GM18861 (cell line): Measurements from ENCODE around the gene PLTP.
"Not testable (repeated sequence)": the region's sequence is repeated elsewhere in the genome, so short reads cannot be mapped to it uniquely, and the experiment has no call there.

ENCODE experiments used
- ATAC-seq: cut with Tn5 transposase; IDR thresholded peaks from one replicate; pipeline ENCODE4 v1.9.1; 2021; ENCODE audit not compliant: unreplicated experiment

Gene PLTP

DNA sequence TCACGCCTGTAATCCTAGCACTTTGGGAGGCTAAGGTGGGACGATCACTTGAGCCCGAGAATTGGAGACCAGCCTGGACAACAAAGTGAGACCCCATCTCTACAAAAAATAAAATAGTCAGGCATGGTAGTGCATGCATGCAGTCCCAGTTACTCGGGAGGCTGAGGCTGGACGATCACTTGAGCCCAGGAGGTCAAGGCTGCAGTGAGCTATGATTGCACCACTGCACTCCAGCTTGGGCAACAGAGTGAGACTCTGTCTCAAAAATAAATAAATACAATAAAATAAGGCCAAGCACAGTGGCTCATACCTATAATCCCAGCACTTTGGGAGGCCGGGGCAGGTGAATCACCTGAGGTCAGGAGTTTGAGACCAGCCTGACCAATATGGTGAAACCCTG, 10.6 kb downstream of the PLTP start:
- not testable (repeated sequence) for ATAC-seq

DNA sequence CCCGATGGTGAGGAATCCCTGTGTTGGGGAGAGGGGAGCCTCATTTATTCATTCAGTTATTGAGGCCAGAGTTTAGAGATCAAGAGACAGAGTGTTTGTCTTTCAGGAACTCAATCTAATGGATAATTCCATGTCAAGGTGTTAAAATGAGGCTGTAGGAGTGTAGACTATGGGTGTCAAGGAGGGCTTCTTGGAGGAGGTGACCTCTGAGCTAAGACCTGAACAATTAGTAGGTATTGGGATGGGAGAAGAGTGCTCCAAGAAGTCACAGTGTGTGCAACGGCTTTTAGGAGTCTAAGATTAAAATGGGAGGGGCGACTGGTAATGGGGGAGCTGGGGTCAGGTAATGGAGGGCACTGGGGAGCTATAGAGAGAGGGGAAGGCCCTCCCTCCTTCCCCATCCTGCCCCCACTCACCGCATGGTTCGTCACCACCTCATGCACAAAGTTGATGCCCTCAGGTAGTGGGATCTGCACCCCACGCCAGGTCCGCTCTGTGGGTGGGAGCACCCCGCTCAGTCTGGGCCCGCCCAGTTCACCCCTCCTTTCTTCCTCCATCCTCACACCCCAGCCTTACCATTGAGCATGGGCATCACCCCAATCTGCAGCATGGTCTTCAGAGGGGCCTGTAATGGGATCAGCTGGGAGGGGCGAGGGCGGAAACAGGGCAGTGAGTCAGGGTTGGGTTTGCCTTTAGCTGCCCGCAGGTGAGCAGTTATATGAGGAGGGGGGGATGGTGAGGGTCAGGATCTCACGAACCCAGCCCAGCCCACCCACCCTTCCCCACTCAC, 12.7 kb downstream of the PLTP start:
- no peak for ATAC-seq

DNA sequence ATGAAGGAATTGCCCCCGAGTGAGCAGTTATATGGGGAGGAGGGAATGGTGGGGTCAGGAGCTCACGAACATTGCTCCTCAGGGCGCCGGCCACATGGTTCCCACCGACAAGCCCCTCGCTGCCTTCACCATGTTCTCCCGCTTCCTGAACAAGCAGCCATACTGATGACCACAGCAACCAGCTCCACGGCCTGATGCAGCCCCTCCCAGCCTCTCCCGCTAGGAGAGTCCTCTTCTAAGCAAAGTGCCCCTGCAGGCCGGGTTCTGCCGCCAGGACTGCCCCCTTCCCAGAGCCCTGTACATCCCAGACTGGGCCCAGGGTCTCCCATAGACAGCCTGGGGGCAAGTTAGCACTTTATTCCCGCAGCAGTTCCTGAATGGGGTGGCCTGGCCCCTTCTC, 13.7 kb downstream of the PLTP start:
- ATAC-seq = no peak

DNA sequence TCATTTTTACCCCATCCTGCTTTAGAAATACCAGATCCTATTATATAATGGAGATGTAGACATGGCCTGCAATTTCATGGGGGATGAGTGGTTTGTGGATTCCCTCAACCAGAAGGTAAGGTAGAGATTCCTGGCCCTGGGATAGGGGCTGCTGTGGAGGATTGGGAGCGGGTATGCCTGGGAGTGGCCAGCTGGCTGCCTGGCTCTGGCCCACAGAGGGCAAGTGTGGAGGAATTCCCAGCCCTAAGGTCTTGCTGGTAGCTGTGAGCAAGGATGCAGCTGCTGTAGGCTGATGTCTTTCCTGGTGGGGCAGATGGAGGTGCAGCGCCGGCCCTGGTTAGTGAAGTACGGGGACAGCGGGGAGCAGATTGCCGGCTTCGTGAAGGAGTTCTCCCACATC, 14.3 kb downstream of the PLTP start:
- ATAC-seq = no peak

DNA sequence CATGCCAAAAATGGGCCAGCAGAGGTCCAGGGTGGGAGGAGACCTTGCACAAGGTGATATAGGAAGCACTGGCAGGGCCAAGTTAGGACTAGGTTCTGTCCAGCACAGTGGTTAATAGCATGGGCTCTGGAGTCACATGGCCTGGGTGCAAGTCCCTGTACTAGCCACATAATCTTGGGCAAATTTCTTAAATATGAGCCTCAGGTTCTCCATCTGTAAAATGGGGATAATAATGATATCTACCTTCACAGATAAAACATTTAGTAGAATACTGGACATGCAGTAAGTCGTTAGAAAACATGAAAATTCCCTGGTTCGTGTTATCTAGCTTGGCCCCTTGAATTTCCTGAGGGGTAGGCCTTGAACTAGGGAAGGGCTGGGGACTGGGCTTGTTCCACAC, 14.7 kb downstream of the PLTP start:
- ATAC-seq = no peak

DNA sequence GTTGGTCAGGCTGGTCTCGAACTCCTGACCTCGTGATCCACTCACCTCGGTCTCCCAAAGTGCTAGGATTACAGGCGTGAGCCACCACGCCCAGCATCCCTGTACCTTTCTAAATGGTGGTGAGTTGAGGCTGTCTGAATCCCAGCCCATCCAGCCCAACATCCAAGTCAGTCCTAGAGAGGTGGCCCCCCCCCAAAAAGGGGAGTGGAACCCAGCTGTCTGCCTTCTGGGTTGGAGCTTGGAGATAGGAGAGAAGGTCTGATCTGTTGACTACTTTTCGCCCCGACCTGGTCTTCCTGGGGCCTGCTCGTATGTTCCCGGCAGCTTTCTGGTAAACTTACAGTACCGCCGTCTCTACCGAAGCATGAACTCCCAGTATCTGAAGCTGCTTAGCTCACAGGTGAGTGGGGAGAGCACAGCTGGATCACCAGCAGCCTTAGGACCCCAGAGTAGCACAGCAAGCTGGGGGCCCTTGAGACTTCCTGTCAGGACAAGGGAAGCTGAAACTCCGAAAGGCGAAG, 15.3 kb downstream of the PLTP start:
- ATAC-seq = no peak

DNA sequence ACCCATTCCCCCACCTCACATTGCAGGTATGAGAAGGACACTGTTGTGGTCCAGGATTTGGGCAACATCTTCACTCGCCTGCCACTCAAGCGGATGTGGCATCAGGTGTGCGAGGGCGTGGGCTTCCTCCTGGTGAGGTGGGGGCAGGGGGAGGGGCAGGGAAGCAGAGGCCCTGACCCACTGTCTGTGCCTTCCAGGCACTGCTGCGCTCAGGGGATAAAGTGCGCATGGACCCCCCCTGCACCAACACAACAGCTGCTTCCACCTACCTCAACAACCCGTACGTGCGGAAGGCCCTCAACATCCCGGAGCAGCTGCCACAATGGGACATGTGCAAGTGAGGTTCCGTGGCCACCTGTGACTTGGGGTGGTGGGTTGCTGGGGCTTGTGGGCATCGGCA, 17.2 kb downstream of the PLTP start:
- ATAC-seq = no peak

DNA sequence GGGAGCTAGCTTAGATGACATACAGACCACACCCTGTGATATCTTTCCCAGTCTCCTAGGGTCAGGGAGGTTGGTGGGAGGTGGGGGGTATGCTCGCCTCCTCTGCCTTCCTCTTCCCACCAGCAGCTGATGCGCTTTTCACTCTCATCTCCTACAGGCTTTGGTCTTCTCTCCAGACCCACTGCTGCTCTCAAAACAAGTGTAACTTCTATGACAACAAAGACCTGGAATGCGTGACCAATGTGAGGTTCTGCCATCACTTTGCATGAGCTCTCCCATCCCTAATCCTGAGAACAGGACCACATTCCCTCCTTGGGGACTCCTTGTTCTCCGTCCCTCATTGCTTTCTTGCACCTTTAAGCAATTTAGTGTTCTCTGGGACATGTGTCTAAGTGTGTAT, 18.1 kb downstream of the PLTP start:
- ATAC-seq = no peak

DNA sequence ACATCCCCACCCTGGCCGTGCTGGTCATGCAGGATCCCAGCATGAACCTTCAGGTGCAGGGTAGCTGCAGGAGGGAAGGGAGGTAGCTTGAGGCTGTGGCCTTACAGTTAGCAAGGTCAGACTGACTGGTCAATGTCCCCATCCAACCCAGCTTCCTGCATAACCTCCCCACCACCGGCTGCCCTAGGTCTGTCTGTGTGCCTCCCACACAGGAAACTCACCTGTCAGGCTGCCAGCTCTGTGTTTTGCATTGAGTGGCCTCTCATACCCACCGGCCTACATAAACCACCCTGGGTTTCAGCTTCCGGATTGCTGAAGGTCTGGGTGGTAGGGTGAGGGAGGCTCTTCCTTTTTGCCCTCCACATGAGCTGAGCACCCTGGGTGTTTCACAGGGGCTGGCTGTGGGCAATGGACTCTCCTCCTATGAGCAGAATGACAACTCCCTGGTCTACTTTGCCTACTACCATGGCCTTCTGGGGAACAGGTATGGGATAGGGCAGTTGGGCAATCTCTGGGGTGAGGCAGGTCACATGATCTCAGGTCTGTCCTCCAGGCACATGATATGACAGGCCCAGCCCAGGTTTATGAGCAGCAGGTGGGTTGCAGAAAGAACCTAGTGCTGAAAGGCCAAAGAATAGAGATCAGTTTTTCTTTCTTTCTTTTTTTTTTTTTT, 19.0 kb downstream of the PLTP start:
- ATAC-seq = no peak

DNA sequence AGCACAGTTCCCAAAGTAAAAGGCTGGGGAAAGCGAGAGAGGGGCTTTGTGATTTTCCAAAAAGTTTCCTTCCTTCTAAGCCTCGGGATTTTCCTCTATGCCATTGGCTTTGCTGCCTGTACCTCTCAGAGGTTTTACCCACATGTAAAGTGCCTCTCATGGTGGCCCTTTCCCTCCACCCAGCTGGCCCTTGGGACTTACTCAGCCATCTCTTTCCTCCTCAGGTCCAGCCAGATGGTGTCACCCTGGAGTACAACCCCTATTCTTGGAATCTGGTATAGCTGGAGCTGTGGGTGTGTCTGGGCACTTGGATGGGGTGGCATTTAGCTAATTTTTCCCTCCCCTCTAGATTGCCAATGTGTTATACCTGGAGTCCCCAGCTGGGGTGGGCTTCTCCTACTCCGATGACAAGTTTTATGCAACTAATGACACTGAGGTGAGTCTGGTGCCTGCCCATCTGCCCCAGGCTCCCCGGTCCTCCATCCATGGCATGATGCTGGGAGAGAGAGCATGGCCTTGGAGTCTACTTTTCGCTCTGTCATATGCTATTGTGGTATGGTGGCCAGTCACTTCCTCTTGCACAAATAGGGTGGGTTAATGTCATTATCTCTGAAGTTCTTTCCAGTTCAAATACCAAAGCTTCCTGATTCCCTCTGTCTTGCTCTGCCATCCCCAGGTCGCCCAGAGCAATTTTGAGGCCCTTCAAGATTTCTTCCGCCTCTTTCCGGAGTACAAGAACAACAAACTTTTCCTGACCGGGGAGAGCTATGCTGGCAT, 19.7 kb downstream of the PLTP start:
- no peak for ATAC-seq

DNA sequence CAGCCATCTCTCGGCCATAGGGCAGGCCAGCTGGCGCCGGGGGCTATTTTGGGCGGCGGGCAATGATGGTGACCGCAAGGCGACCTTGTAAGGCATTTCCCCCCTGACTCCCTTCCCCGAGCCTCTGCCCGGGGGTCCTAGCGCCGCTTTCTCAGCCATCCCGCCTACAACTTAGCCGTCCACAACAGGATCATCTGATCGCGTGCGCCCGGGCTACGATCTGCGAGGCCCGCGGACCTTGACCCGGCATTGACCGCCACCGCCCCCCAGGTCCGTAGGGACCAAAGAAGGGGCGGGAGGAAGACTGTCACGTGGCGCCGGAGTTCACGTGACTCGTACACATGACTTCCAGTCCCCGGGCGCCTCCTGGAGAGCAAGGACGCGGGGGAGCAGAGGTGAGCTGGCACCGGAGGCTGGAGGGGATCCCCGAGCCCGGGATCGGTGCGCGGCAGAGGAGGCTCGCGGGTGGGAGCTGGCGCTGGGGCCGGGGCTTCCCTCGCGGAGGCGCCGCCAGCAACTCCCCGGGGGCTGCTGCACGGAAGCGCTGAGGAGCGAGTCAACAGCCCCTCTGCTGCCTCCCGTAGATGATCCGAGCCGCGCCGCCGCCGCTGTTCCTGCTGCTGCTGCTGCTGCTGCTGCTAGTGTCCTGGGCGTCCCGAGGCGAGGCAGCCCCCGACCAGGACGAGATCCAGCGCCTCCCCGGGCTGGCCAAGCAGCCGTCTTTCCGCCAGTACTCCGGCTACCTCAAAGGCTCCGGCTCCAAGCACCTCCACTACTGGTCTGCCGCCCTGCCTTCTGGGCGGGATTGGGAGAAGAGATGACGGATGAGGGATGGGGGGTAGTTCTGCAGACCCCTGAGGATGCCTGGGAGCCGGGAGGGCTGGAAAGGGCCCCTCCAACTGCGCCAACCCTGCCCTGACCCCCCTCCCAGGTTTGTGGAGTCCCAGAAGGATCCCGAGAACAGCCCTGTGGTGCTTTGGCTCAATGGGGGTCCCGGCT, 20.7 kb downstream of the PLTP start, which contains the start of the genes CTSA and NEURL2:
TSS of gene CTSA (plus strand) at position 351 of the 999 bp plus-strand sequence. CDS start at position 585, 234 bp downstream.
TSS of gene NEURL2 (minus strand) at position 224 of the 999 bp plus-strand sequence. CDS start at position 7, 217 bp downstream.
- ATAC-seq = peak; percentile 55

DNA sequence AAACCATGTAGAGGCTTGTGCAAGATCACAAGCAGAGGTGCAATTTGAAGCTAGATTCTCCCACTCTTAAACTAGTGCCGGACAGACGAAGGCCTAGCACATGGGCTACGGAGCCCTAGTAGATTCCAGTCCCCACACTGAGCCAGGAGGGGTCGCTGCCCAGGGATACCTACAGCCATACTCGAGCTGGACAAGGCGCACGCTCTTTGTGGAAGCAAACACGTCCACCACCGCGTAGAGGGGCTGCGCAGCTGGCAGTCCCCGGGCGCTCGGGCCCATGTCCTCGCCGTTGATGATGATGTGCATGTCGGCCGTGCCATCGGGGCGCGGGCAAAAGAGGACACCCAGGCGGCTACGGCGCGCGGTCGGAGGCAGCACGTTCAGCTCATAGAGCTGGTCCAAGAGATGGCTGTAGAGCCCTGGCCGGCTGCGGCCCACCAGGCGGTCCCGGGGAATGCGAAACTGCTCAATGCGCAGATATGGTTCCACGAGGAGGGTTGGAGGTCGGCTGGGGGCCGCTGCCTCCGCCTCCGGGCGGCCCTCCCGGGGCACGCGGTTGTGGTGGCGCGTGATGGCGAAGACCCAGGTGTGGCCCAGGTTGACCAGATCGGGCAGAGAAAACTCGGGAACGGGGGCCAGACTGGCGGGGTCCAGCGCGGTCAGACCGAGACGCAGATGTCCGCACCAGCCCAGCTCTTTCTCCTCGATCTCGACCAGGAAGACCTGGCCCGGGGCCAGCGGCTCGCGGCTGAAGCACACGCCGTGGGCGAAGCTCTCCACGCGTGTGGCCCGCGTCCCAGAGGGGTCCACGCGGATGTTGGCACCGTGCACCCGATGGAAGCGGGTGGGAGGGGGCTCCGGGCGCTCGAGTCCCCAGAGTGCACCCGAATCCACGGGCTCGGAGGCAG, 21.6 kb downstream of the PLTP start:
- ATAC-seq = no peak

DNA sequence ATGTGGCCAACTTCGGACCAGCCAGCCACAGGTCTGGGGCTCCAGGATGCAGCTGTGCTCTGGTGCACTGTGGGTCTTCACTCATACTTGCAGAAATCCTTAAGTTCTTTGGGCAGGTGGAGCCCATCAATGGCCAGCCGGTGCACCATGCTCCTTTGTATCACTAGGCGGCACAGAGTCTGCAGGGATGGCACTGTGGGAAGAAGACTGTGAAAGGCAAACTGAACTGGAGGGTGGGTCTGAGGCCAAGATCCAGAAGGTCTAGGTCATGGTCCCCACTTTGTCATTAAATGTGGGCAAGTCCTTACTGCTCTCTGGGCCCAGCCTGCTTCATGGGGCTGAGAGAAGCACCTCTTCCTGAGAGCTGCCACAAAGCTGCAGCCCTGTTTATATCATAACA, 23.3 kb downstream of the PLTP start:
- no peak for ATAC-seq

DNA sequence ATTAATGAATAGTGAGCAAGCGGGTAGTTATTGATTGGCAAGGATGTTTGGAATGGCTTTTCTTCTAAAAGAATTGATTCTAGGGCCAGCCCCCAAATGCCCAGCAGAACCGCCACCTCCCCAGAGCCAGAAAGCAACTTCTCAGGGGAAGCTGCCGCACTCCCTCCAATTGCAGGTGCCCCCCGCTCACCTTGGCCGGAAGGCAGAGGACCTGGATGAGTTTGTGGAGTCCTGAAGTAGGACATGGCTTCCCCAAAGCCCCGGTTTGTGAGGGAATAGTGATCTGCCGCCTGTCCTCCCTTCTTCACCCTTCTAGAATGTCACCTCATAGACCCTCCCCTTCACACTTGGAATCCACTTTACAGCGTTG, 24.6 kb downstream of the PLTP start, which contains the start of gene SPATA25:
TSS of gene SPATA25 (minus strand) at position 277 of the 370 bp plus-strand sequence. CDS start at position 245, 32 bp downstream.
- no peak for ATAC-seq

DNA sequence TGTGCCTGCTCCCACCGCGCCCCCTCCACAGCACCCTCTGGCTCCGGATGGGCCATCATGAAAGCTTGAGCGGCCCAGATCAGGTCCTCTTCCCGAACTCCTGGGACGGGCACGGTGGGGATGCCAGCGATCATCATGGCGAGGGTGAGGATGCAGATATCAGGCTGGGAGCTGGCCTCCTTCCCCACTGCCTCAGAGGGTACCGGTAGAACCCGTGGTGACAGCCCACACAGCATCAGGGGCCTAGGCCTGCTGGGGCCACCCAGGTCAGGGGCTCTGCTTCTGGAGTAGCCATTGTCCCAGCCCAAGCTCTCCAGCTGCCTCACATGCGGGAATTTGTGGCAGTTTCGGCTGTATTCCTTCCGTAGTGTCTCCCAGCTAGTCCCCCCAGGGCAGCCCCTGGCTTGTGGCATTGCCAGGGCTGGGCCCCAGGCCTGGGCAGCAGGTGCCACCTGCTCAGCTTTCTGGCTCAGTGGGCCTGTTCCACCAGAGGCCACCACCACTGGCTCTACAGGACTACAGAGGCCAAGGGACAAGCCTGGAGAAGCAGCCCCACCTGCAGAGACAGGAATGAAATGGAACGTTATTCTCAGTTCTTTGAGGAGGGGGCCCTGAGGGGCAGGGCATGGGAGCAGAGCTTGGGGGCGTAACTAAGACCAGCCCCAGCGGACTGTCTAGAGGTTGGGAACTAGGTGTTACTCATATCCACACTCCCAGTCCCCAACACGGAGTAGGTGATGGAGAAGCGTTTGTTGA, 25.2 kb downstream of the PLTP start:
- ATAC-seq = no peak

DNA sequence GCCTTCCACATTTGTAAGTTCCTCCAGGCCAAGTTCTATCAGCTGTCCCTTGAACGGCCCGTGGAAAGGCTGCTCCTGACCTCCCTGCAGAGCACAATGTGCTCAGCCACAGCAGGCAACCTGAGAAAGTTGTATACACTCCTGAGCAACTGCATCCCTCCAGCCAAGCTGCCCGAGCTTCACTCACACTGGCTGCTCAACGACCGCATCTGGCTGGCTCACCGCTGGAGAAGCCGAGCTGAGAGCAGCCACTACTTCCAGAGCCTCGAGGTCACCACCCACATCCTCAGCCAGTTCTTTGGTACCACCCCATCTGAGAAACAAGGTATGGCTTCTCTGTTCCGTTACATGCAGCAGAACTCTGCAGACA, 28.9 kb downstream of the PLTP start:
- no peak for ATAC-seq

DNA sequence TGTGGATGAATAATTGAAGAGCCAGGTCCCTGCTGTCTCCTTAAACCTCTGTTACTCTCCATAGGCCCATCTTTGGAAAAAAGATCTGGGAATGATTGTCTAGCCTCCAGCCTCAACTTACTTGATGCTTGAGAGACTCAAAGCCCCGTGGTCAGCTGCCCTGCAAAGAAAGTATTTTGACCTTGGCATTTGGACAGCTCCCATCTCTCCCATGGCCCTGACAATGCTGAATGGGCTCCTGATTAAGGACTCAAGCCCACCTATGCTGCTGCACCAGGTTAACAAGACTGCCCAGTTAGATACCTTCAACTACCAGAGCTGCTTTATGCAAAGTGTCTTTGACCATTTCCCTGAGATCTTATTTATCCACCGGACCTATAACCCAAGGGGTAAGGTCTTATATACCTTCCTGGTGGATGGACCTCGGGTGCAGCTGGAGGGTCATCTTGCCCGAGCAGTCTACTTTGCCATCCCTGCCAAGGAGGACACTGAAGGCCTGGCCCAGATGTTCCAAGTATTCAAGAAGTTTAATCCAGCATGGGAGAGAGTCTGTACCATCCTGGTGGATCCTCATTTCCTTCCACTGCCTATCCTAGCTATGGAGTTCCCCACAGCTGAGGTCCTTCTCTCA, 29.4 kb downstream of the PLTP start:
- ATAC-seq = no peak
